HG02870 (cell line): ENCODE measurements around the gene ACBD5.

ENCODE experiments used
- ATAC-seq: cut with Tn5 transposase; IDR thresholded peaks from one replicate; pipeline ENCODE4 v1.9.1; 2021; ENCODE audit warnings: mild to moderate bottlenecking, moderate library complexity; ENCODE audit not compliant: unreplicated experiment

The ACBD5 gene

GRCh38 chr10:27153329-27153728 is 87.3 kb downstream of the ACBD5 start:
- no peak for ATAC-seq

- no peak for ATAC-seq
Measured at GRCh38 chr10:27152687-27153086, 87.9 kb downstream of the ACBD5 start.

DNA sequence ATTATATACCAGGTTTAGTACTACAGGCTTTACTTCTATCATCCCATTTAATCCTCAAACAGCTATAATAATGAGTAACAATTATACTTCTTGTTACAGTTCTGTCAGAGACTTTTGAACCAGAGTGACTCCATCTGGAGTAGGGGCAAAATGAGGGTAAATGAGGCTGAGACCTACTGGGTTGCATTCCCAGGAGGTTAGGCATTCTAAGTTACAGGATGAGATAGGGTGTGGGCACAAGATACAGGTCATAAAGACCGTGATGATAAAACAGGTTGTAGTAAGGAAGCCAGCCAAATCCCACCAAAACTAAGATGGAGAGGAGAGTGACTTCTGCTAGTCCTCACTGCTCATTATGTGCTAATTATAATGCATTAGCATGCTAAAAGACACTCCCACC is 90.3 kb downstream of the ACBD5 start:
- ATAC-seq, result no peak

- ATAC-seq, result no peak
Measured at GRCh38 chr10:27147701-27148100, 92.9 kb downstream of the ACBD5 start.

DNA sequence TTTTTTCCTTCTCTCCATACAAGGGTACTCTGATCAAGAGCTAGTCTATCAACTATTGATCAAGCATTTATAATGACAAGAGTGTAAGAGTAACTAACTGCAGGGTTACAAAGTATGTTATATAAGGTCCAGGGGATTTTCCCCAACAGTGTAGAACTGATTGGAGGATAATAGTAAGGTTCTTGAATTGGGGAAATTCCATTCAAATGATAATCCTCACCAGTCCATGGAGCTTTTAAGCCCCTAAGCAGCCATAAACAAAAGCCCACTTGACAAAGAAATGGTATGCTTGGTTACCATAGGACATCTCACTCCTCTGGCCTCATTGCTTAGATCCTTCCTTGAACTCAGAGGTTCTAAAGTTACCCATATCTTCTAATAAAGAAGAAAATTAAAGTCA is 94.7 kb downstream of the ACBD5 start:
- ATAC-seq, result no peak
